H1 (cell line): ENCODE data around the gene RNU5D-1.

Source experiments
- MAFK ChIP-seq: IDR thresholded peaks from 2 replicates; pipeline ENCODE4 v1.6.1; 2012; ENCODE audit warnings: low read depth, mild to moderate bottlenecking, improper control_type of control experiment, low read length
- POLR2AphosphoS5 ChIP-seq: IDR thresholded peaks from 2 replicates; pipeline ENCODE4 v1.6.1; 2011; ENCODE audit warnings: low read depth, low read length
- TF ChIP-seq, protein P1 (sequence below), 3 experiments: IDR thresholded peaks; 1 replicate in 2 of 3; 2 replicates in 1 of 3; pipeline versions ENCODE4 v1.5.1 to v1.6.1; 2011; ENCODE audit warnings: low read length in 3 of 3, mild to moderate bottlenecking in 3 of 3, inconsistent platforms in 2 of 3, low read depth in 1 of 3, moderate library complexity in 1 of 3; ENCODE audit not compliant: insufficient read depth in 1 of 3; ENCODE audit errors: control extremely low read depth in 1 of 3

DNA sequence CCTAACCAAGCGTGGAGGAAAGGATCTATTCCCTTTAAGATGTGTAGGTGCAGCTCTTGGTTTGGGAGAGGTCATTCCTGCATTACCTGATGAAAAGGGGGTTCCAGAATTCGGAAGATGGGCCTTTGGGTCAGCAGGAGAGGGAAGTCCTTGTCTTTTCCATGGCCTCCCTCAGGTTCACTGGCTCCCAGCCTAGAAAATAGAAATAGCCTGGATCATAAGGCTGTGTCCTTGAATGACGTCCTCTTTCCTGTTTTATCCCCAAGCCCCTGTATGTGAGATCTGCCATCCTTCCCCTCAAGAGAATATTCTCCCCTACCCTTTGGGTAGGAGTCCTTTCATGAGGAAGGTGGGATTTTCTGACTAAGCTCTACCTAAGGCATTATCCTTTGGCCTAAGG lies 29.9 kb upstream of the RNU5D-1 start:
- no peak for TF ChIP-seq POLR2AphosphoS5
- TF ChIP-seq, protein P1, sequence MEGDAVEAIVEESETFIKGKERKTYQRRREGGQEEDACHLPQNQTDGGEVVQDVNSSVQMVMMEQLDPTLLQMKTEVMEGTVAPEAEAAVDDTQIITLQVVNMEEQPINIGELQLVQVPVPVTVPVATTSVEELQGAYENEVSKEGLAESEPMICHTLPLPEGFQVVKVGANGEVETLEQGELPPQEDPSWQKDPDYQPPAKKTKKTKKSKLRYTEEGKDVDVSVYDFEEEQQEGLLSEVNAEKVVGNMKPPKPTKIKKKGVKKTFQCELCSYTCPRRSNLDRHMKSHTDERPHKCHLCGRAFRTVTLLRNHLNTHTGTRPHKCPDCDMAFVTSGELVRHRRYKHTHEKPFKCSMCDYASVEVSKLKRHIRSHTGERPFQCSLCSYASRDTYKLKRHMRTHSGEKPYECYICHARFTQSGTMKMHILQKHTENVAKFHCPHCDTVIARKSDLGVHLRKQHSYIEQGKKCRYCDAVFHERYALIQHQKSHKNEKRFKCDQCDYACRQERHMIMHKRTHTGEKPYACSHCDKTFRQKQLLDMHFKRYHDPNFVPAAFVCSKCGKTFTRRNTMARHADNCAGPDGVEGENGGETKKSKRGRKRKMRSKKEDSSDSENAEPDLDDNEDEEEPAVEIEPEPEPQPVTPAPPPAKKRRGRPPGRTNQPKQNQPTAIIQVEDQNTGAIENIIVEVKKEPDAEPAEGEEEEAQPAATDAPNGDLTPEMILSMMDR (IDR thresholded peaks at IDR 0.05; ENCODE audit: control extremely low read depth in 1 of 3, insufficient read depth in 1 of 3, low read depth in 1 of 3, low read length in 3 of 3): no peak
- no peak for TF ChIP-seq MAFK
